Right lobe of liver (tissue), 6 donors: Measurements from ENCODE around the gene TAF5L. TPM values are rescaled to one million over a fixed set of nuclear protein-coding genes. Genes with fewer than 3 reads are reported as not detected.
A peak's percentile ranks its signal among the peaks of the same experiment; 100 is the strongest.

Experiments used
- ATAC-seq, 4 donors: fragments of 200-7000 bp; cut with Tn5 transposase; one replicate each; pipeline ENCODE4 v1.9.1; 2020; ENCODE audit warnings: mild to moderate bottlenecking in 4 of 4, moderate library complexity in 4 of 4
- DNase-seq, 3 donors: peaks; one replicate each; pipeline ENCODE4 v3.0.0-alpha.2; 2020
- H3K27ac ChIP-seq, 3 donors: fragments of 200-600 bp; one replicate each; pipeline ENCODE4 v1.8.0; 2022
- H3K27me3 ChIP-seq, 2 donors: fragments of 200-600 bp; one replicate each; pipeline ENCODE4 v1.8.0; 2022
- H3K36me3 ChIP-seq, 4 donors: fragments of 200-600 bp; sonication (generic) in 1 of 4; one replicate each; pipeline versions ENCODE4 v1.5.1 to v1.8.0; 2017 to 2022; ENCODE audit warnings: control low read depth in 1 of 4
- H3K4me1 ChIP-seq, 4 donors: fragments of 200-600 bp; sonication (generic) in 1 of 4; one replicate each; pipeline versions ENCODE4 v1.5.1 to v1.8.0; 2017 to 2022; ENCODE audit warnings: control low read depth in 1 of 4
- H3K4me3 ChIP-seq, 3 donors: fragments of 200-600 bp; one replicate each; pipeline ENCODE4 v1.8.0; 2022
- H3K9me3 ChIP-seq, 4 donors: fragments of 200-600 bp; sonication (generic) in 1 of 4; one replicate each; pipeline versions ENCODE4 v1.5.1 to v1.8.0; 2017 to 2022; ENCODE audit warnings: control low read depth in 1 of 4
- POLR2A ChIP-seq: fragments of 450-650 bp; IDR thresholded peaks from one replicate; pipeline ENCODE4 v1.6.1; 2017; ENCODE audit warnings: antibody characterized with exemption, mild to moderate bottlenecking
- WGBS: methylation state at CpG from one replicate; pipeline ENCODE4 v1.1.6; 2018; ENCODE audit warnings: low coverage, low lambda C conversion rate; ENCODE audit not compliant: insufficient coverage; ENCODE audit errors: missing lambda C conversion rate; 5-methylcytosine and 5-hydroxymethylcytosine counted together
- intact Hi-C, 2 donors: fragments of 100-400 bp; cut with DNase I; formaldehyde crosslinking; loops; one replicate each; pipeline versions ENCODE4 v1.11.2 to v1.14.1; 2022
- total RNA-seq, 6 experiments: library from RNA; depleted of rRNA in 2 of 6; stranded (reverse); fragments of >200 nt in 2 of 6; fragmentation: NEBNext Ultra II Directional in 3 of 6; extraction: Animal tissue kit (Norgen Biotek cat#: 25700) in 3 of 6; gene quantifications; one replicate each; pipeline versions ENCODE4 v1.1.0 to v1.2.4, GENCODE V29; 2016 to 2023
- TF ChIP-seq, protein P1 (sequence below), 4 donors: fragments of 200-600 bp in 3 of 4; fragments of 450-650 bp in 1 of 4; IDR thresholded peaks; one replicate each; pipeline versions ENCODE4 v1.5.1 to v1.8.0; 2016 to 2022; ENCODE audit warnings: antibody characterized with exemption in 4 of 4, mild to moderate bottlenecking in 2 of 4
- donor health status: DM: no; HTN: yes; CAD: no.
- donor health status: DM: no; HTN: no; CAD: no.
- donor health status: DM: no; HTN: no; CAD: no.
- donor health status: DM: no; HTN: yes; CAD: no.
- donor health status: DM: no; HTN: yes; CAD: no.

The TAF5L gene
- total RNA-seq, 6 experiments from 2014 or later, result 7.6 to 14.0 (median 9.9) TPM

DNA sequence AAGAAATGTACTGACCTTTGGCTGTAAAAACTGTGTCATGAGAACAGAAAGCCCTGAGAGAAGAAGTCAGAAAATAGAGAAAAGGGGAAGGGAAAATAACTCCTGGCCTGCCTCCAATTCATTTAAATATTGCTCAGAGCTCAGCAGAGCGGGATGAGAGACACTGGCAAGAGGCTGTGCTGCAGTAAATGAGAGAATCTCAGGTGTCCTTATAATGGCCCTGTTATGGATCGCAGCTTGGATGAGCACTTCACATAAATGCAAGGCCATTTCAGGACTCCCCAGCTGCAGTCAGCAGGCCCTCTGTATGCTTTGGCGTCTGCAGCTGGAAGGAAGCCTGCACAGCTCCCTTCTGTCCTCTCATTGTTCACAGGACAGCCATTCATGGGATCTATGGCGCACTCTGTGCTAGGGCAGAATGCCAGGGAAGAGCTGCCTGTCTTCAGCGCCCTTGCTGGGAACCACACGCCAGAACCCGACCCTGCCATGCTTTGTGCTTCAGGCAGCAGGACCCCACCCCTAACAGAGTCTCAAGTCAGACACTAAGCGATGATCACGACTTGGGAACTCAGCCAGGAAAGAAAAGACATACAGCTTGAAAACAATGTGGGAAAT lies 46.8 kb downstream of the TAF5L start:
- Histone ChIP-seq H3K27ac (peak overlapping the region in 1 of 3 donors; percentile 8), H3K36me3 (no peaks in the 10 kb centered on the region), H3K4me3 (no peak overlapping the region), H3K27me3 (no peaks in the 10 kb centered on the region), H3K9me3 (no peaks in the 10 kb centered on the region), H3K4me1 (no peaks in the 10 kb centered on the region)
- WGBS, result 19% methylated on average over 8 of the region's 9 CpGs
- ATAC-seq (peak; percentile 72 to 83 (median 82)), DNase-seq (peak in 2 of 3 donors; percentile 40 to 54)
- intact Hi-C loops, result loop anchor here in 1 of 2 donors (10.0 kb wide), 1 partner anchor 46 kb away; the partner anchor contains the start of genes TAF5L and URB2
- TF ChIP-seq, protein P1, sequence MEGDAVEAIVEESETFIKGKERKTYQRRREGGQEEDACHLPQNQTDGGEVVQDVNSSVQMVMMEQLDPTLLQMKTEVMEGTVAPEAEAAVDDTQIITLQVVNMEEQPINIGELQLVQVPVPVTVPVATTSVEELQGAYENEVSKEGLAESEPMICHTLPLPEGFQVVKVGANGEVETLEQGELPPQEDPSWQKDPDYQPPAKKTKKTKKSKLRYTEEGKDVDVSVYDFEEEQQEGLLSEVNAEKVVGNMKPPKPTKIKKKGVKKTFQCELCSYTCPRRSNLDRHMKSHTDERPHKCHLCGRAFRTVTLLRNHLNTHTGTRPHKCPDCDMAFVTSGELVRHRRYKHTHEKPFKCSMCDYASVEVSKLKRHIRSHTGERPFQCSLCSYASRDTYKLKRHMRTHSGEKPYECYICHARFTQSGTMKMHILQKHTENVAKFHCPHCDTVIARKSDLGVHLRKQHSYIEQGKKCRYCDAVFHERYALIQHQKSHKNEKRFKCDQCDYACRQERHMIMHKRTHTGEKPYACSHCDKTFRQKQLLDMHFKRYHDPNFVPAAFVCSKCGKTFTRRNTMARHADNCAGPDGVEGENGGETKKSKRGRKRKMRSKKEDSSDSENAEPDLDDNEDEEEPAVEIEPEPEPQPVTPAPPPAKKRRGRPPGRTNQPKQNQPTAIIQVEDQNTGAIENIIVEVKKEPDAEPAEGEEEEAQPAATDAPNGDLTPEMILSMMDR (IDR thresholded peaks at IDR 0.05), result no peak
- no peak for TF ChIP-seq POLR2A

DNA sequence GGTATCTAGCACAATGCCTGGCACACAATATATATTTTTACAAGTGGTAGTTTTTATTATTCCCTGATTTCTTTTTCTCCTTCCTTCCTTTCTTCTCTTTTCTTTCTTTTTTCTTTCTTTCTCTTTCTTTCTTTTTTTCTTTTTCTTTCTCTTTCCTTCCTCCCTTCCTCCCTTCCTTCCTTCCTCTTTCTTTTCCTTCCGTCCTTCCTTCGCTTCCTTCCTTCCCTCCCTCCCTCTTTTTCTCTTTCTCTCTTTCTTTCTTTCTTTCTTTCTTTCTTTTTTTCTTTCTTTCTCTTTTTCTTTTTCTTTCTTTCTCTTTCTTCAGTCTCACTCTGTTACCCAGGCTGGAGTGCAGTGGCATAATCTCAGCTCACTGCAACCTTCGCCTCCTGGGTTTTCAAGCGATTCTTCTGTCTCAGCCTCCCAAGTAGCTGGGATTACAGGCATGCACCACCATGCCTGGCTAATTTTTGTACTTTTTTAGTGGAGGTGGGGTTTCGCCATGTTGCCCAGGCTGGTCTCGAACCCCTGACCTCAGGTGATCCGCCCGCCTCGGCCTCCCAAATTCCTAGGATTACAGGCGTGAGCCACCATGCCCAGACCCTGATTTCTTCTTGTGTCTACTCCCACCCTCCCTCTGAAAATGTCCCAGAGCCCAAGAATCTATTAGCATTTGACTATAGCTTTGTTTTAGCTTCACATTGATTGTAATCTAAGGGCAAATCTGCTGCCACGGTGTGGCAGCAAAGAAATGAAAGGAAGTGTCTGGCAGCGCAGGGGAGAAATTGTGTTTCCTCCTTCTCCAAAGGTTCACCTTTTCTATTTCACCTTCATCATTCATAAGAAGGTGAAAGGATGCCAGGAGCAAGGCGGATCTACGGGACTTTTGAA lies 47.5 kb downstream of the TAF5L start:
- Histone ChIP-seq H3K4me1 (no peaks in the 10 kb centered on the region), H3K36me3 (no peaks in the 10 kb centered on the region), H3K27ac (peak overlapping the region in 1 of 3 donors; percentile 8), H3K9me3 (no peaks in the 10 kb centered on the region), H3K4me3 (no peak overlapping the region), H3K27me3 (no peaks in the 10 kb centered on the region)
- TF ChIP-seq, protein P1 (IDR thresholded peaks at IDR 0.05), result no peak
- TF ChIP-seq POLR2A, result no peak
- intact Hi-C loops, result loop anchor here in 1 of 2 donors (10.0 kb wide), 1 partner anchor 46 kb away; the partner anchor contains the start of genes TAF5L and URB2
- 66% methylated on average over 14 of the region's 14 CpGs for WGBS
- ATAC-seq (no peak), DNase-seq (no peak)

DNA sequence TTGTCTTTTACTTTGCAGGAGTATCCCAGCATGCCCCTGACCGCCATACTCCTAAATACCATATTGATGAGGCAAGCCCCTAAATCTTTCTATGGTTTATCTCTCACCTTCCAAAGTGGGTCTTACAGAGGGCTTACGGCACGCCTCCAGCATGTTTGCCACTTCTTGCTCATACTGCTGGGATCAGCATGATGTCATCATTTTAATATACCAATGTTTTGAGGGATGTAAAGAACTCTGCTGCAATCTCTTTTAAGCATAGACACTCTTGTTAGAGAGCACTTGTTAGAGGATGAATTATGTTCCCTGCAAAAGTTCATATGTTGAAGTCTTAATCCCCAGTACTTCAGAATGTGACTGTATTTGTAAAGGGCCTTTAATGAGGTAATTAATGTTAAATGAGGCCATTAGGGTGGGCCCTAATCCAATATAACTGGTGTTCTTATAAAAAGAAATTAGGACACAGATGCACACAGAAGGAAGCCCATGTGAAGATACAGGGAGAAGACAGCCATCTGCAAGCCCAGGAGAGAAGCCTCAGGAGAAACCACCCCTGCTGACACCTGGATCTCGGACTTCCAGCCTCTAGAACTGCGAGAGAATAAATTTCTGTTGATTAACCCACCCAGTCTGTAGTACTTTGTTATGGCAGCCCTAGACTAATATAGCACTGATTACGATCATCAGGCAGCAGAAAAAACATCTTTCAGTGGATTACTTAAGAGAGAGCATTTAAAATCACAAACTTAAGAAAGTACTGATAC lies 51.1 kb downstream of the TAF5L start:
- 86% methylated on average over 5 of the region's 6 CpGs for whole genome bisulfite sequencing
- DNase-seq, result no peak

DNA sequence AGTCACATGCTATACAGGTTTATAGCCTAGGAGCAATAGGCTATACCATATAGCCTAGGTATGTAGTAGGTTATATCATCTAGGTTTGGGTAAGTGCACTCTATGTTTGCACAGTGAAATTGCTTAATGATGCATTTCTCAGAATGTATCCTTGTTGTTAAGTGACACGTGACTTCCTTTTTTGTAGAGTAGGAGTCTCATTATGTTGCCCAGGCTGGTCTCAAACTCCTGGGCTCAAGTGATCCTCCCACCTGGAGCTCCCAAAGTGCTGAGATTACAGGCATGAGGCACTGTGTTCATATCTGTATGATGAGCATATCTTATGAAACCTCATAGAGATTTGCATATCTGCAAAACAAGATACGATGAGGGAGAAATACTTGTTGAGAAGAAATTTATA lies 53.6 kb downstream of the TAF5L start:
- WGBS, result 55% methylated on average over 2 of the region's 2 CpGs
- Histone ChIP-seq H3K9me3 (no peaks in the 10 kb centered on the region), H3K4me1 (no peaks in the 10 kb centered on the region), H3K36me3 (no peaks in the 10 kb centered on the region), H3K27ac (no peak overlapping the region), H3K4me3 (no peak overlapping the region), H3K27me3 (no peaks in the 10 kb centered on the region)
- DNase-seq (no peak), ATAC-seq (no peak)
- intact Hi-C loops, result loop anchor here in 1 of 2 donors (10.0 kb wide), 1 partner anchor 53 kb away; the partner anchor contains the start of genes TAF5L and URB2
- no peak for TF ChIP-seq POLR2A

More for the DNA sequence above, 51.1 kb downstream of the TAF5L start:
- Histone ChIP-seq H3K27me3 (no peaks in the 10 kb centered on the region), H3K9me3 (no peaks in the 10 kb centered on the region), H3K36me3 (no peaks in the 10 kb centered on the region), H3K4me3 (no peak overlapping the region), H3K27ac (no peak overlapping the region), H3K4me1 (no peaks in the 10 kb centered on the region)
- TF ChIP-seq POLR2A, result no peak
- TF ChIP-seq, protein P1 (IDR thresholded peaks at IDR 0.05), result no peak
- intact Hi-C loops, result loop anchor here in 1 of 2 donors (10.0 kb wide), 1 partner anchor 50 kb away; the partner anchor contains the start of genes TAF5L and URB2
- no peak for ATAC-seq
